A549 (cell line): ENCODE measurements around the gene DPYD.

Source experiments
- BCL3 ChIP-seq: fragments of >200 bp; sonication (Bioruptor Twin); formaldehyde crosslinking; IDR thresholded peaks from 3 replicates; pipeline ENCODE4 v1.6.1; 2016
- CEBPB ChIP-seq, 2 experiments: fragments of >200 bp in 1 of 2; sonication (Bioruptor Twin) in 1 of 2; formaldehyde crosslinking in 1 of 2; IDR thresholded peaks; 2 replicates each; pipeline ENCODE4 v1.6.1; 2012 to 2016
- CTCF ChIP-seq: fragments of >200 bp; sonication (Bioruptor Twin); formaldehyde crosslinking; IDR thresholded peaks from 3 replicates; pipeline ENCODE4 v1.5.1; 2016
- E2F6 ChIP-seq: IDR thresholded peaks from 2 replicates; pipeline ENCODE4 v1.6.1; 2012; ENCODE audit warnings: low read depth, borderline replicate concordance
- EP300 ChIP-seq, 2 experiments: fragments of >200 bp; sonication (Bioruptor Twin); formaldehyde crosslinking; IDR thresholded peaks; 2 replicates in 1 of 2; 3 replicates in 1 of 2; pipeline ENCODE4 v1.6.1; 2016 to 2017
- JUNB ChIP-seq: fragments of >200 bp; sonication (Bioruptor Twin); formaldehyde crosslinking; IDR thresholded peaks from 2 replicates; pipeline ENCODE4 v1.6.1; 2016
- KDM5A ChIP-seq: fragments of 200-600 bp; sonication (generic); IDR thresholded peaks from 2 replicates; pipeline ENCODE4 v1.6.1; 2016; ENCODE audit warnings: antibody characterized with exemption, mild to moderate bottlenecking
- NPAS2 ChIP-seq: fragments of 250-450 bp; sonication (Bioruptor Pico); IDR thresholded peaks from 2 replicates; pipeline ENCODE4 v1.8.0; 2022; ENCODE audit warnings: mild to moderate bottlenecking, moderate library complexity, borderline replicate concordance
- RAD21 ChIP-seq, 2 experiments: fragments of >200 bp in 1 of 2; sonication (Bioruptor Twin) in 1 of 2; formaldehyde crosslinking in 1 of 2; IDR thresholded peaks in 1 of 2; conservative IDR thresholded peaks in 1 of 2; 2 replicates in 1 of 2; 3 replicates in 1 of 2; pipeline ENCODE4 v1.6.1; 2012 to 2018; ENCODE audit warnings: inconsistent platforms in 1 of 2
- RFX5 ChIP-seq: fragments of 450-650 bp; IDR thresholded peaks from 2 replicates; pipeline ENCODE4 v1.7.1; 2014; ENCODE audit warnings: antibody characterized with exemption, mild to moderate bottlenecking, moderate library complexity

DNA sequence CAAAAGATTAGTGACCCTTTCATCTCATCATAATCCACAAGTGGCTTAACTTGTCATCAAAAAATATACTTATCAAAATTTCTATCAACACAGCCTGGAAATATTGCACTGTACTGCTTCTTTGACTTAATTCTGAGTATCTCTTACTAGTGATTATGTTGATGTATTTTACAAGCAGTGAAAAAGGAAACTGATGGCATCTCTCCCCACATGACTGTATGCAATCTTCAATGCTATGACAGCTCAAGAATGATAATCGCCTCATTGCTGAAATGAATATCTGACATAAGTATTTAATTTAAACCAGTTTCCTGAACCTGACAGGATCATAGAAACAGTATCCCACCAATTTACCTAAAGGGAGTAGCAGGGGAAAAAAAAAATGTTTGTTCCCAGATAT lies 79.5 kb downstream of the DPYD start:
- TF ChIP-seq CTCF: no peak
- TF ChIP-seq CEBPB (IDR thresholded peaks at IDR 0.05): no peak
- TF ChIP-seq RFX5: no peak
- TF ChIP-seq RAD21 (conservative IDR thresholded peaks at IDR 0.05 in 1 of 2, IDR thresholded peaks at IDR 0.05 in 1 of 2): no peak
- no peak for TF ChIP-seq E2F6
- no peak for TF ChIP-seq NPAS2 (CRISPR knock-in tag)
- no peak for TF ChIP-seq EP300 (IDR thresholded peaks at IDR 0.05)
- TF ChIP-seq KDM5A: no peak
- no peak for TF ChIP-seq JUNB
- no peak for TF ChIP-seq BCL3
